Left renal pelvis (tissue), 4 donors: Measurements from ENCODE around the gene HRAS. TPM values are rescaled to one million over a fixed set of nuclear protein-coding genes. Genes with fewer than 3 reads are reported as not detected.
A peak's percentile ranks its signal among the peaks of the same experiment; 100 is the strongest.
"Not testable (repeated sequence)": the region's sequence is repeated elsewhere in the genome, so short reads cannot be mapped to it uniquely, and the experiment has no call there.

Source experiments
- DNase-seq, 4 donors: peaks; one replicate each; pipeline ENCODE4 v3.0.0-alpha.2; 2013; ENCODE audit warnings: low read depth in 4 of 4, low spot score in 3 of 4
- polyA plus RNA-seq, 4 donors: library from polyadenylated mRNA; unstranded; fragments of 120-200 nt; gene quantifications; one replicate each; pipeline ENCODE4 v1.2.1, GENCODE V29; 2013; ENCODE audit not compliant: insufficient read length in 4 of 4

HRAS gene
- polyA plus RNA-seq, result 10 to 100 TPM; 30.9 to 55.9 (median 41.2) TPM

- DNase-seq, result peak; percentile 79 to 92 (median 88)
Observed at GRCh38 chr11:535519-536454, at the start of gene HRAS. Gene HRAS (minus strand): TSS chr11:535576.

GRCh38 chr11:584287-584686, 48.9 kb upstream of the HRAS start:
- DNase-seq, result no peak

- no peak for DNase-seq
Observed at GRCh38 chr11:581752-582151, 46.4 kb upstream of the HRAS start.

- DNase-seq, result no peak
Observed at GRCh38 chr11:581342-581741, 46.0 kb upstream of the HRAS start.

GRCh38 chr11:579830-580601, 44.6 kb upstream of the HRAS start:
- DNase-seq, result no peak

GRCh38 chr11:578276-579035, 43.1 kb upstream of the HRAS start:
- DNase-seq, result no peak

- DNase-seq, result no peak
Observed at GRCh38 chr11:577611-577894, 42.2 kb upstream of the HRAS start.

GRCh38 chr11:576811-577610, 41.6 kb upstream of the HRAS start:
- DNase-seq, result no peak

- peak; percentile 83 to 88 (median 86) for DNase-seq
Observed at GRCh38 chr11:575996-576768, 40.8 kb upstream of the HRAS start, which contains the start of gene PHRF1. Gene PHRF1 (plus strand): TSS chr11:576470. CDS start chr11:581513, 5,043 bp downstream.

GRCh38 chr11:575313-575995, 40.1 kb upstream of the HRAS start:
- peak in 1 of 4 donors; percentile 56 for DNase-seq

GRCh38 chr11:574632-575312, 39.4 kb upstream of the HRAS start:
- DNase-seq, result no peak

- DNase-seq, result not testable (repeated sequence)
Observed at GRCh38 chr11:574031-574570, 38.7 kb upstream of the HRAS start.

GRCh38 chr11:573146-573759, 37.9 kb upstream of the HRAS start:
- no peak for DNase-seq

- DNase-seq, result no peak
Observed at GRCh38 chr11:571802-572185, 36.4 kb upstream of the HRAS start.

- DNase-seq, result no peak
Observed at GRCh38 chr11:569158-569885, 33.9 kb upstream of the HRAS start.

- DNase-seq, result peak; percentile 64 to 88 (median 86)
Observed at GRCh38 chr11:568306-569157, 33.2 kb upstream of the HRAS start.
